Measurements from ENCODE around the gene NAA60. TPM values are rescaled to one million over a fixed set of nuclear protein-coding genes. Genes with fewer than 3 reads are reported as not detected.
A peak's percentile ranks its signal among the peaks of the same experiment; 100 is the strongest.

Gene NAA60
- polyA plus RNA-seq, 1 donor from 2014 or later: 32.0 TPM

GRCh38 chr16:3454631-3455147 is 11.2 kb downstream of the NAA60 start:
- H3K9me3 ChIP-seq (ENCODE audit: low read length): no peaks in the 10 kb centered on the region
- no peak overlapping the region for H3K4me3 ChIP-seq (ENCODE audit: low read length)
- no peaks in the 10 kb centered on the region for H3F3A ChIP-seq (ENCODE audit: insufficient read depth, low read length, poor library complexity, severe bottlenecking)
- H2AFZ ChIP-seq (ENCODE audit: low read depth, low read length): no peak overlapping the region
- H3K9ac ChIP-seq (ENCODE audit: low read length): no peak overlapping the region
- peaks cover 15% of the 10 kb centered on the region for H3K79me2 ChIP-seq (replicated peaks; ENCODE audit: insufficient read depth, low read length)
- H3K9me2 ChIP-seq (ENCODE audit: insufficient read depth, low read length): no peaks in the 10 kb centered on the region
- no peaks in the 10 kb centered on the region for H3K27me3 ChIP-seq (ENCODE audit: insufficient read depth, low read depth, low read length)
- H3K4me2 ChIP-seq (ENCODE audit: low read length): no peak overlapping the region
- H4K20me1 ChIP-seq (ENCODE audit: insufficient read depth): no peaks in the 10 kb centered on the region
- no peak overlapping the region for H3K27ac ChIP-seq (ENCODE audit: low read length)
- H3K36me3 ChIP-seq (ENCODE audit: insufficient read depth, low read length): no peaks in the 10 kb centered on the region
- TF ChIP-seq POLR2AphosphoS5 (IDR thresholded peaks at IDR 0.05) (no peak), SMC3 (conservative IDR thresholded peaks at IDR 0.05; ENCODE audit: poor library complexity) (no peak), MXI1 (conservative IDR thresholded peaks at IDR 0.05; ENCODE audit: poor library complexity, severe bottlenecking) (no peak), EP300 (conservative IDR thresholded peaks at IDR 0.05; ENCODE audit: poor library complexity, severe bottlenecking) (no peak), REST (IDR thresholded peaks at IDR 0.05; ENCODE audit: borderline replicate concordance) (no peak), TAF1 (IDR thresholded peaks at IDR 0.05; ENCODE audit: low read depth) (no peak), EZH2 (IDR thresholded peaks at IDR 0.05; ENCODE audit: borderline replicate concordance, insufficient read depth, low read length, poor library complexity, severe bottlenecking) (no peak), CTCF (IDR thresholded peaks at IDR 0.05; ENCODE audit: poor library complexity, severe bottlenecking) (no peak), RAD21 (conservative IDR thresholded peaks at IDR 0.05) (no peak)

- Histone ChIP-seq H3K9me3 (ENCODE audit: low read length) (no peaks in the 10 kb centered on the region), H3K4me3 (ENCODE audit: low read length) (peak overlapping the region; percentile 96), H3K27ac (ENCODE audit: low read length) (peak overlapping the region; percentile 90), H3K36me3 (ENCODE audit: insufficient read depth, low read length) (no peaks in the 10 kb centered on the region), H3F3A (ENCODE audit: insufficient read depth, low read length, poor library complexity, severe bottlenecking) (no peaks in the 10 kb centered on the region), H3K27me3 (ENCODE audit: insufficient read depth, low read depth, low read length) (no peaks in the 10 kb centered on the region), H2AFZ (ENCODE audit: low read depth, low read length) (peak overlapping the region; percentile 40), H4K20me1 (ENCODE audit: insufficient read depth) (no peaks in the 10 kb centered on the region), H3K9ac (ENCODE audit: low read length) (peak overlapping the region; percentile 92), H3K4me2 (ENCODE audit: low read length) (peak overlapping the region; percentile 29), H3K79me2 (replicated peaks; ENCODE audit: insufficient read depth, low read length) (peaks cover 39% of the 10 kb centered on the region), H3K9me2 (ENCODE audit: insufficient read depth, low read length) (no peaks in the 10 kb centered on the region)
- TF ChIP-seq EZH2 (IDR thresholded peaks at IDR 0.05; ENCODE audit: borderline replicate concordance, insufficient read depth, low read length, poor library complexity, severe bottlenecking): no peak
- TF ChIP-seq RAD21 (conservative IDR thresholded peaks at IDR 0.05): peak; percentile 59
- peak; percentile 89 for TF ChIP-seq POLR2AphosphoS5 (IDR thresholded peaks at IDR 0.05)
- peak; percentile 77 for TF ChIP-seq MXI1 (conservative IDR thresholded peaks at IDR 0.05; ENCODE audit: poor library complexity, severe bottlenecking)
- peak; percentile 43 for TF ChIP-seq TAF1 (IDR thresholded peaks at IDR 0.05; ENCODE audit: low read depth)
- TF ChIP-seq REST (IDR thresholded peaks at IDR 0.05; ENCODE audit: borderline replicate concordance): peak; percentile 38
- peak; percentile 73 for TF ChIP-seq EP300 (conservative IDR thresholded peaks at IDR 0.05; ENCODE audit: poor library complexity, severe bottlenecking)
- peak; percentile 67 for TF ChIP-seq SMC3 (conservative IDR thresholded peaks at IDR 0.05; ENCODE audit: poor library complexity)
- peak; percentile 70 for TF ChIP-seq CTCF (IDR thresholded peaks at IDR 0.05; ENCODE audit: poor library complexity, severe bottlenecking)
Observed at GRCh38 chr16:3457434-3458252, 14.2 kb downstream of the NAA60 start.

All from neural cell (in vitro differentiated cells).